ENCODE data around the gene RADIL.
"Not testable (repeated sequence)": the region's sequence is repeated elsewhere in the genome, so short reads cannot be mapped to it uniquely, and the experiment has no call there.

RADIL gene

GRCh38 chr7:4883372-4884144 is at the start of gene RADIL:
Gene RADIL, minus strand, starts transcription at chr7:4883716. Its CDS starts 5,577 bp downstream, at chr7:4878139.
- in situ Hi-C loops (cut with MboI; ENCODE audit: low sequenced_read_pairs): no loop called here

GRCh38 chr7:4931943-4932342 is 48.4 kb upstream of the RADIL start:
- in situ Hi-C loops (cut with MboI; ENCODE audit: low sequenced_read_pairs): no loop called here

- in situ Hi-C loops (cut with MboI; ENCODE audit: low sequenced_read_pairs): no loop called here
Observed at GRCh38 chr7:4929005-4929404, 45.5 kb upstream of the RADIL start.

- in situ Hi-C loops (cut with MboI; ENCODE audit: low sequenced_read_pairs): no loop called here
Observed at GRCh38 chr7:4928445-4928844, 44.9 kb upstream of the RADIL start.

- in situ Hi-C loops (cut with MboI; ENCODE audit: low sequenced_read_pairs): no loop called here
Observed at GRCh38 chr7:4919969-4920766, 36.7 kb upstream of the RADIL start.

- in situ Hi-C loops (cut with MboI; ENCODE audit: low sequenced_read_pairs): no loop called here
Observed at GRCh38 chr7:4916113-4916512, 32.6 kb upstream of the RADIL start.

- in situ Hi-C loops (cut with MboI; ENCODE audit: low sequenced_read_pairs): no loop called here
Observed at GRCh38 chr7:4911111-4911828, 27.8 kb upstream of the RADIL start.

GRCh38 chr7:4906682-4907081 is 23.2 kb upstream of the RADIL start:
- in situ Hi-C loops (cut with MboI; ENCODE audit: low sequenced_read_pairs): no loop called here

GRCh38 chr7:4905171-4905570 is 21.7 kb upstream of the RADIL start:
- in situ Hi-C loops (cut with MboI; ENCODE audit: low sequenced_read_pairs): no loop called here

- in situ Hi-C loops (cut with MboI; ENCODE audit: low sequenced_read_pairs): no loop called here
Observed at GRCh38 chr7:4904346-4904745, 20.8 kb upstream of the RADIL start.

GRCh38 chr7:4895766-4896165 is 12.2 kb upstream of the RADIL start:
- in situ Hi-C loops (cut with MboI; ENCODE audit: low sequenced_read_pairs): no loop called here

- in situ Hi-C loops (cut with MboI; ENCODE audit: low sequenced_read_pairs): no loop called here
Observed at GRCh38 chr7:4894482-4894881, 11.0 kb upstream of the RADIL start.

- in situ Hi-C loops (cut with MboI; ENCODE audit: low sequenced_read_pairs): no loop called here
Observed at GRCh38 chr7:4893929-4894475, 10.5 kb upstream of the RADIL start.

GRCh38 chr7:4893188-4893587 is 9.7 kb upstream of the RADIL start:
- in situ Hi-C loops (cut with MboI; ENCODE audit: low sequenced_read_pairs): not testable (repeated sequence)

GRCh38 chr7:4891522-4891921 is 8.0 kb upstream of the RADIL start:
- in situ Hi-C loops (cut with MboI; ENCODE audit: low sequenced_read_pairs): not testable (repeated sequence)

GRCh38 chr7:4889682-4890081 is 6.2 kb upstream of the RADIL start:
- in situ Hi-C loops (cut with MboI; ENCODE audit: low sequenced_read_pairs): no loop called here

- in situ Hi-C loops (cut with MboI; ENCODE audit: low sequenced_read_pairs): no loop called here
Observed at GRCh38 chr7:4888161-4888560, 4.6 kb upstream of the RADIL start.

GRCh38 chr7:4886671-4887070 is 3.2 kb upstream of the RADIL start:
- in situ Hi-C loops (cut with MboI; ENCODE audit: low sequenced_read_pairs): no loop called here

GRCh38 chr7:4885317-4885807 is 1.8 kb upstream of the RADIL start:
- in situ Hi-C loops (cut with MboI; ENCODE audit: low sequenced_read_pairs): no loop called here

- in situ Hi-C loops (cut with MboI; ENCODE audit: low sequenced_read_pairs): no loop called here
Observed at GRCh38 chr7:4884164-4884563, 648 bp upstream of the RADIL start.

- in situ Hi-C loops (cut with MboI; ENCODE audit: low sequenced_read_pairs): no loop called here
Observed at GRCh38 chr7:4883033-4883371, 514 bp downstream of the RADIL start.

Data from HL-60/S4 treated with phorbol 12-myristate 13-acetate at 8.2 ng/mL for 4 days and 3 days (cell line).